Esophagus muscularis mucosa (tissue), 4 donors: ENCODE measurements around the gene RMRP. TPM values are rescaled to one million over a fixed set of nuclear protein-coding genes. Genes with fewer than 3 reads are reported as not detected.
A peak's percentile ranks its signal among the peaks of the same experiment; 100 is the strongest.

ENCODE experiments used
- DNase-seq: peaks from one replicate; pipeline ENCODE4 v3.0.0-alpha.2; 2017; ENCODE audit errors: extremely low spot score
- H3K27ac ChIP-seq, 4 donors: fragments of 200-600 bp; sonication (generic); replicated peaks in 1 of 4; 1 replicate in 3 of 4; 2 replicates in 1 of 4; pipeline ENCODE4 v1.5.1; 2016 to 2019; ENCODE audit warnings: mild to moderate bottlenecking in 1 of 4
- H3K27me3 ChIP-seq, 4 donors: fragments of 200-600 bp; sonication (generic); one replicate each; pipeline versions ENCODE4 v1.5.1 to v1.6.0; 2016 to 2019
- H3K36me3 ChIP-seq, 4 donors: fragments of 200-600 bp; sonication (generic); one replicate each; pipeline ENCODE4 v1.5.1; 2016 to 2019
- H3K4me1 ChIP-seq, 4 donors: fragments of 200-600 bp; sonication (generic); one replicate each; pipeline ENCODE4 v1.5.1; 2016 to 2019
- H3K4me3 ChIP-seq, 4 donors: fragments of 200-600 bp; sonication (generic); 1 replicate in 2 of 4; 2 replicates in 2 of 4; pipeline ENCODE4 v1.5.1; 2016 to 2019; ENCODE audit warnings: mild to moderate bottlenecking in 4 of 4, moderate library complexity in 1 of 4
- H3K9me3 ChIP-seq, 4 donors: fragments of 200-600 bp; sonication (generic); 1 replicate in 3 of 4; 2 replicates in 1 of 4; pipeline ENCODE4 v1.5.1; 2016 to 2019
- CTCF ChIP-seq, 3 experiments: fragments of 200-600 bp in 2 of 3; fragments of 450-650 bp in 1 of 3; sonication (generic) in 2 of 3; IDR thresholded peaks; one replicate each; pipeline ENCODE4 v1.5.1; 2017 to 2019; ENCODE audit warnings: antibody characterized with exemption in 3 of 3, mild to moderate bottlenecking in 2 of 3, moderate library complexity in 1 of 3
- EP300 ChIP-seq: sonication (generic); formaldehyde crosslinking; IDR thresholded peaks from one replicate; pipeline ENCODE4 v1.6.1; 2017; ENCODE audit warnings: antibody characterized with exemption
- POLR2A ChIP-seq: fragments of 450-650 bp; IDR thresholded peaks from one replicate; pipeline ENCODE4 v1.6.1; 2017; ENCODE audit warnings: antibody characterized with exemption, moderate library complexity, mild to moderate bottlenecking, low read depth
- POLR2AphosphoS5 ChIP-seq, 2 donors: sonication (generic); formaldehyde crosslinking; IDR thresholded peaks; one replicate each; pipeline ENCODE4 v1.6.1; 2017; ENCODE audit warnings: antibody characterized with exemption in 2 of 2
- WGBS: methylation state at CpG from one replicate; pipeline ENCODE4 v1.1.5; 2018; 5-methylcytosine and 5-hydroxymethylcytosine counted together
- intact Hi-C: fragments of 100-400 bp; cut with DNase I; formaldehyde crosslinking; loops from one replicate; pipeline ENCODE4 v1.15.1; 2023
- total RNA-seq, 4 donors: library from RNA; depleted of rRNA; stranded (reverse); fragments of >200 nt; gene quantifications; one replicate each; pipeline versions ENCODE4 v1.1.0 to v1.2.1, GENCODE V29; 2016

The RMRP gene
- total RNA-seq, 4 donors from 2014 or later: 1,899 to 6,162 (median 2,510) TPM

GRCh38 chr9:35682520-35683315, 24.9 kb upstream of the RMRP start:
- H3K4me1 ChIP-seq: peaks cover 22 to 63% (median 42%) of the 10 kb centered on the region in 4 donors
- peak in 1 of 2 donors; percentile 19 for TF ChIP-seq POLR2AphosphoS5 (IDR thresholded peaks at IDR 0.05)
- TF ChIP-seq POLR2A: peak; percentile 7
- no peak for TF ChIP-seq CTCF (IDR thresholded peaks at IDR 0.05)
- DNase-seq: no peak
- no peaks in the 10 kb centered on the region for H3K9me3 ChIP-seq
- H3K27ac ChIP-seq: peak overlapping the region; percentile 95 to 98 (median 96)
- 53% methylated on average over 9 of the region's 10 CpGs for WGBS
- H3K36me3 ChIP-seq: peaks cover 46 to 62% (median 52%) of the 10 kb centered on the region in 4 donors
- intact Hi-C loops: no loop called here
- H3K27me3 ChIP-seq: no peaks in the 10 kb centered on the region
- H3K4me3 ChIP-seq: peak overlapping the region; percentile 72 to 90 (median 86)

GRCh38 chr9:35682051-35682450, 24.2 kb upstream of the RMRP start:
- Histone ChIP-seq H3K27me3 (no peaks in the 10 kb centered on the region), H3K4me1 (peaks cover 17 to 63% (median 42%) of the 10 kb centered on the region in 4 donors), H3K4me3 (peak overlapping the region in 3 of 4 donors; percentile 72 to 90 (median 87)), H3K27ac (peak overlapping the region; percentile 95 to 98 (median 96)), H3K36me3 (peaks cover 40 to 55% (median 48%) of the 10 kb centered on the region in 4 donors), H3K9me3 (no peaks in the 10 kb centered on the region)
- 31% methylated on average over 6 of the region's 6 CpGs for WGBS
- no peak for DNase-seq
- intact Hi-C loops: no loop called here
- no peak for TF ChIP-seq CTCF (IDR thresholded peaks at IDR 0.05)
- TF ChIP-seq EP300: no peak
- peak in 1 of 2 donors; percentile 47 for TF ChIP-seq POLR2AphosphoS5 (IDR thresholded peaks at IDR 0.05)
- TF ChIP-seq POLR2A: no peak

GRCh38 chr9:35681341-35682002, 23.7 kb upstream of the RMRP start:
- no peaks in the 10 kb centered on the region for H3K27me3 ChIP-seq
- peaks cover 38 to 49% (median 46%) of the 10 kb centered on the region in 4 donors for H3K36me3 ChIP-seq
- no peak for DNase-seq
- intact Hi-C loops: no loop called here
- peaks cover 11 to 64% (median 41%) of the 10 kb centered on the region in 4 donors for H3K4me1 ChIP-seq
- no peak overlapping the region for H3K4me3 ChIP-seq
- H3K27ac ChIP-seq: peak overlapping the region; percentile 95 to 98 (median 96)
- TF ChIP-seq POLR2AphosphoS5 (IDR thresholded peaks at IDR 0.05): no peak
- no peak for TF ChIP-seq POLR2A
- no peak for TF ChIP-seq CTCF (IDR thresholded peaks at IDR 0.05)
- TF ChIP-seq EP300: no peak
- WGBS: 37% methylated on average over 3 of the region's 3 CpGs
- no peaks in the 10 kb centered on the region for H3K9me3 ChIP-seq

- DNase-seq: no peak
- Histone ChIP-seq H3K36me3 (peaks cover 31 to 40% (median 37%) of the 10 kb centered on the region in 4 donors), H3K27me3 (no peaks in the 10 kb centered on the region), H3K9me3 (no peaks in the 10 kb centered on the region), H3K4me1 (peaks cover 11 to 65% (median 50%) of the 10 kb centered on the region in 4 donors), H3K27ac (peak overlapping the region; percentile 95 to 98 (median 96)), H3K4me3 (no peak overlapping the region)
- TF ChIP-seq POLR2A (no peak), EP300 (no peak), POLR2AphosphoS5 (IDR thresholded peaks at IDR 0.05) (peak in 1 of 2 donors; percentile 50), CTCF (IDR thresholded peaks at IDR 0.05) (no peak)
- intact Hi-C loops: no loop called here
- WGBS: 45% methylated on average over 14 of the region's 15 CpGs
Observed at GRCh38 chr9:35680331-35681105, 22.7 kb upstream of the RMRP start.
